Endodermal cell (in vitro differentiated cells): ENCODE results near the gene CACNA2D1. TPM values are rescaled to one million over a fixed set of nuclear protein-coding genes. Genes with fewer than 3 reads are reported as not detected.

Experiments
- DNase-seq: peaks from one replicate; pipeline ENCODE4 v3.0.0-alpha.2; 2017
- H3K27ac ChIP-seq: 2 replicates; pipeline ENCODE4 v1.5.1; 2013; ENCODE audit warnings: mild to moderate bottlenecking, low read depth, low read length, moderate library complexity
- H3K27me3 ChIP-seq: 2 replicates; pipeline ENCODE4 v1.6.1; 2013; ENCODE audit warnings: mild to moderate bottlenecking, low read length, moderate library complexity; ENCODE audit not compliant: insufficient read depth, control insufficient read depth, poor library complexity, severe bottlenecking
- H3K36me3 ChIP-seq: 2 replicates; pipeline ENCODE4 v1.7.0; 2013; ENCODE audit warnings: mild to moderate bottlenecking, low read length, moderate library complexity; ENCODE audit not compliant: control insufficient read depth, insufficient read depth
- H3K4me1 ChIP-seq: one replicate; pipeline ENCODE4 v1.7.0; 2013; ENCODE audit warnings: low read length; ENCODE audit not compliant: control insufficient read depth, insufficient read depth
- H3K4me3 ChIP-seq: 2 replicates; pipeline ENCODE4 v1.5.1; 2013; ENCODE audit warnings: mild to moderate bottlenecking, low read length, moderate library complexity
- H3K9ac ChIP-seq: 2 replicates; pipeline ENCODE4 v1.6.1; 2013; ENCODE audit warnings: mild to moderate bottlenecking, low read length, moderate library complexity; ENCODE audit not compliant: poor library complexity, severe bottlenecking; ENCODE audit errors: extremely low read depth
- H3K9me3 ChIP-seq: 2 replicates; pipeline ENCODE4 v1.6.1; 2013; ENCODE audit warnings: mild to moderate bottlenecking, low read length, moderate library complexity; ENCODE audit not compliant: control insufficient read depth
- H3K27ac Mint-ChIP-seq: 2 replicates; pipeline ENCODE4 v1.8.0; 2020; ENCODE audit warnings: mixed read lengths
- H3K27me3 Mint-ChIP-seq: 2 replicates; pipeline ENCODE4 v1.8.0; 2021; ENCODE audit warnings: mild to moderate bottlenecking, mixed read lengths; ENCODE audit not compliant: insufficient read depth
- H3K36me3 Mint-ChIP-seq: 2 replicates; pipeline ENCODE4 v1.8.0; 2020; ENCODE audit warnings: low read depth, mixed read lengths
- H3K4me1 Mint-ChIP-seq: 2 replicates; pipeline ENCODE4 v1.8.0; 2020; ENCODE audit warnings: mixed read lengths
- H3K4me3 Mint-ChIP-seq: 2 replicates; pipeline ENCODE4 v1.8.0; 2020; ENCODE audit warnings: mild to moderate bottlenecking, moderate library complexity, mixed read lengths
- H3K9me3 Mint-ChIP-seq: 2 replicates; pipeline ENCODE4 v1.8.0; 2020; ENCODE audit warnings: mild to moderate bottlenecking, mixed read lengths
- CTCF ChIP-seq: fragments of 200-600 bp; sonication (generic); conservative IDR thresholded peaks from 2 replicates; pipeline ENCODE4 v1.5.0; 2021; ENCODE audit warnings: antibody characterized with exemption, mild to moderate bottlenecking
- WGBS, 2 experiments: methylation state at CpG; one replicate each; pipeline versions ENCODE4 v1.1.5 to v1.1.7; 2013; ENCODE audit warnings: missing lambda C conversion rate in 2 of 2, mixed read lengths in 1 of 2; ENCODE audit not compliant: insufficient coverage in 1 of 2, insufficient read length in 1 of 2; 5-methylcytosine and 5-hydroxymethylcytosine counted together
- total RNA-seq, 2 donors: library from RNA; stranded (reverse); fragmentation: NEBNext Ultra II Directional in 1 of 2; extraction: Animal tissue kit (Norgen Biotek cat#: 25700) in 1 of 2; gene quantifications; 2 replicates in 1 of 2; 3 replicates in 1 of 2; pipeline ENCODE4 v1.2.1, GENCODE V29; 2021

CACNA2D1 gene
- total RNA-seq, 2 donors from 2014 or later = 16.9 to 26.8 TPM

- H3K9me3 Mint-ChIP-seq = no peaks in the 10 kb centered on the region
- no peak overlapping the region for H3K27ac ChIP-seq
- DNase-seq = no peak
- 100% methylated on average over 1 of the region's 1 CpG; no CpG with 5 or more reads in 1 of the 2 experiments for WGBS, 2 experiments
- H3K27me3 Mint-ChIP-seq = no peaks in the 10 kb centered on the region
- TF ChIP-seq CTCF = no peak
- H3K36me3 Mint-ChIP-seq = no peaks in the 10 kb centered on the region
- no peak overlapping the region for H3K4me3 Mint-ChIP-seq
- no peaks in the 10 kb centered on the region for H3K36me3 ChIP-seq
- H3K4me1 Mint-ChIP-seq = peaks cover 14% of the 10 kb centered on the region
- no peak overlapping the region for H3K9ac ChIP-seq
- H3K9me3 ChIP-seq = no peaks in the 10 kb centered on the region
- H3K27me3 ChIP-seq = no peaks in the 10 kb centered on the region
- no peak overlapping the region for H3K4me3 ChIP-seq
- H3K4me1 ChIP-seq = peaks cover 7% of the 10 kb centered on the region
- no peak overlapping the region for H3K27ac Mint-ChIP-seq
Measured at GRCh38 chr7:82049891-82050533, 393.6 kb downstream of the CACNA2D1 start.

- Mint-ChIP-seq H3K4me1 (peaks cover 14% of the 10 kb centered on the region), H3K9me3 (no peaks in the 10 kb centered on the region), H3K36me3 (no peaks in the 10 kb centered on the region), H3K27ac (no peak overlapping the region), H3K27me3 (no peaks in the 10 kb centered on the region), H3K4me3 (no peak overlapping the region)
- Histone ChIP-seq H3K4me1 (peaks cover 7% of the 10 kb centered on the region), H3K9me3 (no peaks in the 10 kb centered on the region), H3K27me3 (no peaks in the 10 kb centered on the region), H3K4me3 (no peak overlapping the region), H3K36me3 (no peaks in the 10 kb centered on the region), H3K27ac (no peak overlapping the region), H3K9ac (no peak overlapping the region)
- no peak for DNase-seq
- no peak for TF ChIP-seq CTCF
- 93% methylated on average over 4 to 5 of the region's 5 CpGs for WGBS, 2 experiments
Measured at GRCh38 chr7:82049442-82049841, 394.1 kb downstream of the CACNA2D1 start.

GRCh38 chr7:82044497-82045080 is 399.0 kb downstream of the CACNA2D1 start:
- Mint-ChIP-seq H3K4me1 (peaks cover 11% of the 10 kb centered on the region), H3K27ac (no peak overlapping the region), H3K36me3 (no peaks in the 10 kb centered on the region), H3K4me3 (no peak overlapping the region), H3K9me3 (no peaks in the 10 kb centered on the region), H3K27me3 (no peaks in the 10 kb centered on the region)
- DNase-seq = peak; percentile 58
- WGBS, 2 experiments = no CpG with 5 or more reads among the region's 2 CpGs
- no peak overlapping the region for H3K27ac ChIP-seq
- H3K36me3 ChIP-seq = no peaks in the 10 kb centered on the region
- TF ChIP-seq CTCF = peak; percentile 93
- H3K4me3 ChIP-seq = no peak overlapping the region
- H3K4me1 ChIP-seq = no peaks in the 10 kb centered on the region
- H3K9ac ChIP-seq = no peak overlapping the region
- no peaks in the 10 kb centered on the region for H3K9me3 ChIP-seq
- no peaks in the 10 kb centered on the region for H3K27me3 ChIP-seq
